Measurements from ENCODE around the gene SMKR1.
"Not testable (repeated sequence)": the region's sequence is repeated elsewhere in the genome, so short reads cannot be mapped to it uniquely, and the experiment has no call there.

The SMKR1 gene

DNA sequence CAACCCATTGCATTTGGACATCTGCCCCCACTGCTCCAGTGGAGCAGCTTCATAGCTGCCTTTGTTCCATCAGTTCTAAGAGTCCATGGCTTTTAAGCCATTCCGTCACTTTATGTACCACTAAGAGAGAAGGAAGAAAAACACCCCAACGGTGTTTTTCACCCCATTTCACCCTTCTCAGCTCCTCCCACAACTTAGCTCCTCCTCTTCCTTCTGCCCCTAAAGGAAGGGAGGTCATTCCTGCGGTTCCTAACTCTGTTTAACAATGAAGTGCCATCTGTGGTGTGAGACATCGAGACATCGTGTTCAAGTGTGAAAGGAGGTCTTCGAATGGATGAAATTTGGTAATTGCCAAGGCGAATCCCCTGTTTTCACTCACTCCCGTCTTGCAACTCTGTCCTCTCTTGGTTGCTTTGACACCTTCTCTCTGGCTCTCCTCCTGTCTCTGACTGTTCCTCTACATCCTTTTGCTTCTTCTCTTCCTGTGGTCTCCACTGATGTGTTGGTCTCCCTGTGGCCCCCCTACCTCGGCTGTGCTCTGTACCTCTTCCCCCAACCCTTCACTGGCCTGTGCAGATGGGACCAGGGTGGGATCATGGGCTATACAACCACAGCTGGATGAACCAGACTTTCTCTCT, 23.0 kb downstream of the SMKR1 start:
- no peak for DNase-seq (ENCODE audit: low read depth in 2 of 2)

DNA sequence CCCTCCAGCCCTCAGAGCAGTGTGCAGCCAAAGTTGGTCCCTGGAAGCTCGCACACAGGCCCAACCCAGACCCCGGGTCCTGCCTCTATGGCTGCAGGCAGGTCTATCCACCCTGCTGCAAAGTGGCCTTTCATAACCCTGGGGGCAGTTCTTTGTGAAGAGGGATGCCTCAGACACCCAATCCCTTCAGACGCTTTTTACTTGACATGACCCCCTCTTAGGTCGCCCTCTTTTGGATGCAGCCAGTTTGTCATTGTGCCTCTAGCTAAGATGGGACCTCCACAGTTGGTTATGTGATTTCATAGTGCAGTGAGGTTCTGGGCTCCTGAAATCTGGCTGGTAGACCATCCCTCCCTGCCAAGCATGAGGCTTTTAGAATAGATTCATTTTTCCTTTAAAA, 27.3 kb downstream of the SMKR1 start:
- no peak for DNase-seq (ENCODE audit: low read depth in 2 of 2)

DNA sequence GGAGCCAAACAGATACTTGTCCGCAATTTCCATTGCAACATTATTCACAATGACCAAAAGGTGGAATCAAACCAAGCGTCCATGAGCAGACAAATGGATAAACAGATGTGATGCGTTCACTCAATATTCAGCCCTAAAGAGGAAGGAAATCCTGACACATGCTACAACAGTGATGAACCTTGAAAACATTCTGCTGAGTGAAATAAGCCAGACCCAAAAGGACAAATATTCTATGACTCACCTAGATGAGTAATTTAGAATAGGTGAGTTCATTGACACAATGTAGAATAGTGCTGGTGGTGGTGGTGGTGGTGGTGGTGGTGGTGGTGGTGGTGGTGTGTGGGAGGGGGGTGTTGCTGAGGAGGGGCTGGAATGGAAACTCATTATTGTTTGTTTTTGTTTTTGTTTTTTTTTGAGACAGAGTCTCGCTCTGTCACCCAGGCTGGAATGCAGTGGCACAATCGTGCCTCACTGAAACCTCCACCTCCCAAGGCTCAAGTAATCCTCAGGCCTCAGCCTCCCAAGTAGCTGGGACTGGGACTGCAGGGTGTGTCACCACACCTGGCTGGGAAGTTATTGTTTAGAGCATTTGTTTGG, 28.6 kb downstream of the SMKR1 start:
- peak in 1 of 2 donors; percentile 9 for DNase-seq (ENCODE audit: low read depth in 2 of 2)

DNA sequence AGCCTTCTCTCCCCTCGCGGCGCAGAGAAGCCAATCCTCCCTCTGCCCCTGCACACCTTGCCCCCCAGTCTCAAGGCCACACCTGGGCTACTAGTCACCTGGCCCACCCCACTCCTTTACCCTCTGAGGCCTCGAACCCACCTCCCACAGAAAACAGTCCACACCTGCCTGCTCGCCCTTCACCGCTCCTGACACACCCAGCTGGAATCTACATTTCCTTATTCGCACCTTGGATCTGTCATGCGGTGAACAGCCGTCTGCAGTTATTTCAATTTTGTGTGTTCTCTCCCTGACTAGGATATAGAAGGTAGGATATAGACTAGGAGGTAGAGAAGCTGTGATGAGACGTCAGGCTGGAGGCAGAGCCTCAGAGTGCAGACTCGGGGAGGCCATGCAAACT, 29.4 kb downstream of the SMKR1 start:
- no peak for DNase-seq (ENCODE audit: low read depth in 2 of 2)

GRCh38 chr7:129532375-129532774, 30.0 kb downstream of the SMKR1 start:
- no peak for DNase-seq (ENCODE audit: low read depth in 2 of 2)

GRCh38 chr7:129534558-129535274, 32.4 kb downstream of the SMKR1 start:
- DNase-seq (ENCODE audit: low read depth in 2 of 2), result not testable (repeated sequence)

DNA sequence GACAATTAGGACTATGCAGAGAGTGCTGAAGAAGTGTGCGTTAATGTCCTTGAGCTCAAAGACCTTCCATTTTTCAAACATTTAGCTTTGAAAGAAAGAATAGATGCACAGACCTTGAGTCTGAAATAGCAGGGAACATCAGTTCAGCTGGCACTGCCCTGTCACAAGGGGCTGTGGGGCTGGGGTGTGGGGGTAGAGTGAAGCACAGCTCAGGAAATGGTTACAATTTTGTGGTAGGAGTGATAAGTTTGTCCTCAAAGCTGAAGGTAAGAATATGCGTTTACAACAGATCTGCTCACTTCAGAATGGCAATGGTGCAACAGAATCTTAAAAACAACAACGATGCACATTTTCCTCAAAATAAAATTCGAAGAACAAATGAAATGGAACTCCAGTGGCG, 33.6 kb downstream of the SMKR1 start:
- DNase-seq (ENCODE audit: low read depth in 2 of 2), result no peak

DNA sequence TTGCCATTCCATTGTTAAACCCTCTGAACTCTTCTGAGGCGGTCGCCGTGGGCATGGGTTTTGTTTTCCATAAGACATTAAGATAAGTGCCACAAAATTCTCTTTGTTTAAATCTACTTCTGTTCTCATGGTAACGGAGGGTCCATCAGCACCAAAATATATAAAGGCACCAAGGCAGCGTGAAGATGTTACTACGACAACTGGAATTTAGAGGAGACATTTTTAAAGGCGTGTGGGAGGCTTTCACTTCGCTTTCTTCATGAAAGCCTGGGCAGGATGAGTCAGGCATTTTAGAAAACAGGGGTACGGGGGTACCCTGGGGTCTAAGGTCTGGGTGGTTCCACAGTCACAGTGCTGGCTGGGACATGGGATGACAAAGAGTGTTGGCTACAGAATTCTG, 34.0 kb downstream of the SMKR1 start:
- DNase-seq (ENCODE audit: low read depth in 2 of 2), result no peak

DNA sequence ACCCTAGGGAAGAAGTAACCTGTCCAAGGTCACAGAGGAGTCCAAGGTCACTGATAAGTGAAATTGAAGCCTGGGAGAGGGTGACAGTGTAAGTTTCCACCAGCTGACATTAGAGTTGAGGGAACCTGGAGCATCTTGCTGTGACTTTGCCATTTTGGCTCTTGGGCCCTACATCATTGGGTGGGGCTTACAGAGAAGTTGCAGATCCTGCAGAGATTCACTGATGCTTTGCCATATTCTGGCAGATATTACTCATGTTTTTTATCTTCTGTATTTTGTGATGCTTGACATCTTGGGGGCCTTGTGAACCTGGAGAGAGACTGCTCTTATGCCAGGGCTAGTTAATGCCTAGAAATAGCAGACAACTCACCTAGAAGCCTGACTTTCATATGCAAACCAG, 36.5 kb downstream of the SMKR1 start:
- no peak for DNase-seq (ENCODE audit: low read depth in 2 of 2)

DNA sequence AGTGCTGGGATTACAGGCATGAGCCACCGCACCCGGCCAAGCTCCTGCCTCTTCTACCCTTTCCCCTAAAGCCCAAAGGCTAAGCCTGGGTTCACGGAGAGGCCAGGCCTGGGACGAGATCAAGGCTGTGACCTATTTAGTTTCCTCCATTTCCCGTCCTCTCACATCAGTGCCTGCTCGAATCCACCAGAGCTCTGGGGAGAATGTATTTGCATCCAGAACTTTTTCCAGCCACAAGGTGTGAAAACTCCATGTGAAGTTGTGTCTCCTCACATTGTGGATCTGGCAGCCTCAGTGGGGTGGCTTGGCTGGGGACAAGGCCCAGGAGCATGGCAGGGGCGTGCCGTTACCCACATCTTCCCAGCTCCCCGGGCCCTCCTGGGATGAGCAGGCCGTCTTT, 38.0 kb downstream of the SMKR1 start:
- no peak for DNase-seq (ENCODE audit: low read depth in 2 of 2)

GRCh38 chr7:129544700-129545099, 42.4 kb downstream of the SMKR1 start:
- no peak for DNase-seq (ENCODE audit: low read depth in 2 of 2)

- no peak for DNase-seq (ENCODE audit: low read depth in 2 of 2)
Observed at GRCh38 chr7:129550693-129551360, 48.5 kb downstream of the SMKR1 start.

DNA sequence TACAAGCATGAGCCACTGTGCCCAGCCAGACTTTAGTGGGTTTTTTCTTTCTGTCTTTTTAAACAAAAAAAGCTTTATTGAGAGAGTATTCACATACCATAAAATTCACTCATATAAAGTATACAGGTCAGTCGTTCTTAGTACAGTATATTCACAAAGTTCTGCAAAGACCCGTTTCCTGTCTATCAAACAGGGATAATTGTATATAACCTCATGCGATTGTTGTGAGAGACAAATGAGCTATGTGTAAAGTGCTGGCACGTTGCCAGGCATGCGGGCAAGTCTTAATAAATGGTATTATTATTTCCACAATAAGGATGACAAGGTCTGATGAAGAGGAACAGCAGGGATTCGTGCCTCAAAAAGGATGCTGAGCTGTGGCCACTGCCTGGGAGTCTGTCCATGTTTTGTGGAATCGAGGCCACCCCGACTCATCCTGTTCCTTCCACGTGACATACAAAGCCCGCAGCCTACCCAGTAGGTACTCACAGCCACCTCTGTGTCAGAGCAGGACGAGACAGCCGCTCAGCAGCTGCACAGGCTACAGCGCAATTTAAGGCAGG, 51.6 kb downstream of the SMKR1 start:
- DNase-seq (ENCODE audit: low read depth in 2 of 2), result peak in 1 of 2 donors; percentile 9

DNA sequence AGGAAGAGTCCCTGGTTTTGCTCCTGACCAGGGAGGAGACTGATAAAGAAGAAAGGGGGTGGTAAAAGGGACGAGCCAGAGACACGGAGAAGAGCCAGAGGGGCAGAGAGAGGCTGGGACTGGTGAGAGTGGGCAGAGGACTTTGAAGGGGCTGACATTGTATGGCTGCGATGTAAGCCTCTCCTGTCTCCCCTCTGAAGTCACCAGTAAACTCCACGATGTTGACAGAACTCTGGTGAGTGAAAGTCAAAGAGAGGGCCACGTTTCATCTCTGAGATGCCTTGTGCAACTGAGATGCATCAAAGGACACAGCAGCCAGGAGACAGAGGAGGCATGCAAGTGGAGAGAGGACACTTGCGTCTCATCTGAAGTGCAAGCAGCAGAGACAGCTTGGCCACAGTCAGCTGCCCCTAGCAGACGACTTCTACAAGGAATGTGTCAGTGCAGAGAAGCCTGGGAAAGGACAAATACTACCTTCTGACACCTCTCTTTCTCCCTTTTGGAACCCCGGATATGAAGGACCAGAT, 54.3 kb downstream of the SMKR1 start:
- DNase-seq (ENCODE audit: low read depth in 2 of 2), result no peak

- no peak for DNase-seq (ENCODE audit: low read depth in 2 of 2)
Observed at GRCh38 chr7:129557686-129558481, 55.6 kb downstream of the SMKR1 start.

DNA sequence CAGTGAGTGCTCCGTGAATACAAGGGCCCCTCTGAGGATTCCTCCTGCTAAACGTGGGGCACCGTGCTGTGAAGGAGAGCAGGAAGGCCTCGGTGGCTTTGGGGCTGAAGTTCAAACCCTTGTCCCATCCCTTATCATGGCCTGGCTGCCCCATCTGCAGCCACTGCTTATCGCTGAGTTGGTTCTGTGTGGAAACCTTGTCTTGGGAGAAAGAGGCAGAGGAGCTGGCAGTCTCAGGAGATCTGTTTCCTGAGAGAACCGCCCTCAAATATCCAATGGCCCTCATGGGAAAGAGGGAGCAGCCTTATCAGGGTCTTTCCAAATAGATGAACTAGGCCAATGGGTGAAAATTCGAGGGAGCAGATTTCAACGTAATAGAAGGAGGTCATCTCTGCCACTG, 57.2 kb downstream of the SMKR1 start:
- DNase-seq (ENCODE audit: low read depth in 2 of 2), result no peak

DNA sequence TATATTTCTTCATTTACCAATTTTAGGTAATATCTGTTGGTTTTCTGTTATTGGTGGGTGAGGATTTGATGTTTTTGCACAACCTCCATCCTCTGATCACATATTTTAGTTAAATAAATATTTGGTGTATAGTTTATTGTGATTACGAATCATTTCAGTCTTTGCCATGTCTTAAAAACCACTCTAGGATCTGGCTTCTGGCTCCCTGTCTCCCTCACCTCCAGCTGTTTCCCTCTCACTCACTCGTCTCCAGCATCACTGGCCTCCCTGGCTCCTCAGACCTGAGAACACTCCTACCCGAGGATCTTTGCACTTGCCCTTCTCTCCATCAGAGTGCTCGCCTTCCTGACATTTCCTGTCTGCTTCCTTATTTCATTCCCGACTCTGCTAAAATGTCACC, 58.5 kb downstream of the SMKR1 start:
- no peak for DNase-seq (ENCODE audit: low read depth in 2 of 2)

DNA sequence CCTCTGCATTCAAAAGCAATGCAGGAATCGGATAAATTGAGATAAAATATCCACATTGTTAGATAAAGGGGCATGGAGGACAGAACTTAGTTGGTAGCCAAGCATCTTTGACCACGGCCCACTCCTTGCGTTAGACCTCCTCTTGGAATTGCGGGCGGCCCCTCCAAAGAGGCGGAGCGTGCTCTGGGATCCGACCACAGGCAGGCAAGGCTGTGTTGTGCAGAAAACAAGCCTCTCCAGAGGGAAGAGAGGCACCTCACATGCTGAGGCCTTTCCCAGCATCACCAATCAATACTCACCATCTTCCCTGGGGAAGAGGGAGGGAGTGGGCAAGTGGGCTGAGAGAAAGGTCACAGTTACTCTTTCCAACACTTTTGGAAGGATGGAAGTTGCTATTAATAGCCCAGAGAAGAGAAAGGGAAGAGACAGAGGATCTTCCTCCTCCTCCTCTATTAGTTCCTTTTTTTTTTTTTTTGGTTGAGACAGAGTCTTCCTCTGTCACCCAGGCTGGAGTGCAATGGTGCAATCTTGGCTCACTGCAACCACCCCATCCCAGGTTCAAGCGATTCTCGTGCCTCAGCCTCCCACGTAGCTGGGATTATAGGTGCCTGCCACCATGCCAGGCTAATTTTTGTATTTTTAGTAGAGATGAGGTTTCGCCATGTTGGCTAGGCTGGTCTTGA, 59.5 kb downstream of the SMKR1 start:
- DNase-seq (ENCODE audit: low read depth in 2 of 2), result no peak

Data from activated CD8-positive, alpha-beta memory T cell treated with anti-CD3 and anti-CD28 coated beads for 4 hours (primary cell).